SU-DHL-6 (cell line): Measurements from ENCODE around the gene EIF1AY.

Source experiments
- H2AFZ ChIP-seq: fragments of 200-600 bp; sonication (generic); 2 replicates; pipeline ENCODE4 v1.6.1; 2014; ENCODE audit warnings: low read depth, mild to moderate bottlenecking, moderate library complexity, mixed read lengths, antibody characterized with exemption, low read length; ENCODE audit not compliant: severe bottlenecking
- H3F3A ChIP-seq: fragments of 200-600 bp; shearing (Covaris generic); 2 replicates; pipeline ENCODE4 v1.6.0; 2016; ENCODE audit warnings: antibody characterized with exemption, mild to moderate bottlenecking; ENCODE audit not compliant: insufficient read depth
- H3K27ac ChIP-seq: fragments of 200-600 bp; sonication (generic); 2 replicates; pipeline ENCODE4 v1.5.1; 2016; ENCODE audit warnings: low read depth, mild to moderate bottlenecking, low read length, moderate library complexity, mixed read lengths
- H3K27me3 ChIP-seq: fragments of 200-600 bp; sonication (generic), shearing (Covaris generic); 2 replicates; pipeline ENCODE4 v1.6.0; 2014; ENCODE audit warnings: mild to moderate bottlenecking, low read length
- H3K36me3 ChIP-seq: fragments of 200-600 bp; sonication (generic); 2 replicates; pipeline ENCODE4 v1.6.1; 2014; ENCODE audit warnings: mild to moderate bottlenecking, low read length, mixed read lengths
- H3K4me2 ChIP-seq: fragments of 300-600, 200-600 bp; shearing (Covaris generic), sonication (generic); 2 replicates; pipeline ENCODE4 v1.6.0; 2014; ENCODE audit warnings: low read length, low read depth, mild to moderate bottlenecking; ENCODE audit not compliant: poor library complexity, severe bottlenecking
- H3K4me3 ChIP-seq: fragments of 200-600 bp; sonication (generic); 2 replicates; pipeline ENCODE4 v1.5.1; 2014; ENCODE audit warnings: antibody characterized with exemption, low read length, mild to moderate bottlenecking, mixed read lengths; ENCODE audit not compliant: insufficient read depth, poor library complexity, severe bottlenecking
- H3K79me2 ChIP-seq: fragments of 200-600 bp; sonication (generic); 2 replicates; pipeline ENCODE4 v1.6.1; 2014; ENCODE audit warnings: mild to moderate bottlenecking, low read length, moderate library complexity; ENCODE audit not compliant: insufficient read depth
- H3K9ac ChIP-seq: fragments of 200-600 bp; sonication (generic); 2 replicates; pipeline ENCODE4 v1.7.0; 2014; ENCODE audit warnings: mild to moderate bottlenecking, low read length
- H3K9me2 ChIP-seq: fragments of 200-600 bp; sonication (generic); replicated peaks from 2 replicates; pipeline ENCODE4 v1.6.1; 2014; ENCODE audit warnings: low read length; ENCODE audit not compliant: insufficient read depth
- H3K9me3 ChIP-seq: fragments of 200-600 bp; sonication (generic); 2 replicates; pipeline ENCODE4 v1.6.1; 2014; ENCODE audit warnings: low read length, mixed read lengths; ENCODE audit not compliant: insufficient read depth
- H4K20me1 ChIP-seq: fragments of 200-600 bp; sonication (generic); 2 replicates; pipeline ENCODE4 v1.6.1; 2014; ENCODE audit warnings: low read depth, mild to moderate bottlenecking, antibody characterized with exemption, low read length, moderate library complexity, mixed read lengths
- EZH2phosphoT487 ChIP-seq: fragments of 200-600 bp; sonication (generic), shearing (Covaris generic); conservative IDR thresholded peaks from 2 replicates; pipeline ENCODE4 v1.6.1; 2018; ENCODE audit warnings: mild to moderate bottlenecking, antibody characterized with exemption, low read length, moderate library complexity, mixed read lengths
- TF ChIP-seq, protein P1 (sequence below): fragments of 200-600 bp; sonication (generic); IDR thresholded peaks from one replicate; pipeline ENCODE4 v1.5.1; 2017; ENCODE audit warnings: antibody characterized with exemption, mild to moderate bottlenecking, low read length, moderate library complexity; ENCODE audit not compliant: insufficient read depth, poor library complexity, severe bottlenecking

Gene EIF1AY

DNA sequence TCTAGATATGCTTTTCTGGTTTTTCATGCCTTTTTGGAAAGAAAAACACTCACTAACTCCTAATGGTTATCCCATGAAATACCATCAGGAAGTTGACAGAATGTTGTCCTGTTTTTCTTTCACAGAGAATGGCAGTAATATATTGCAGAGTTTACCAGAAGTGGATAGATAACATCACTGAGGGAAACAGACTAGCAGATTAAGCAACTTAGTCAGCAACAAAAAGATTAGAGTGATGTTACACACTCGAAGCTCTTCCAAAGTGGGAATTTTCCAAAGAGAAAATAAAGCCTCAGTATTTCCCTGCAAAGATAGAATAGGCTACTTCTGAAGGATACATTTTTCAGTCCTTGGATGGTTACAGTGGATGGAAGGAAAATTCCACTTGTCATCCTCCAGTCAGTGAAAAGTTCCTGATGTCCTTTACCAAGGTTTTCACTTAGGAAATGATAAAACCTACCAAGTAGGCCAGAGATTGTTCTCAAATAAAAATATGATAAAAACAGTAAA, 31.1 kb upstream of the EIF1AY start:
- Histone ChIP-seq H3K9ac (no peak overlapping the region), H3K79me2 (no peaks in the 10 kb centered on the region), H3K4me2 (no peak overlapping the region), H4K20me1 (no peaks in the 10 kb centered on the region), H3K9me2 (no peaks in the 10 kb centered on the region), H2AFZ (no peak overlapping the region), H3K27me3 (no peaks in the 10 kb centered on the region), H3K27ac (no peak overlapping the region), H3K36me3 (no peaks in the 10 kb centered on the region), H3K4me3 (no peak overlapping the region), H3F3A (no peaks in the 10 kb centered on the region), H3K9me3 (no peaks in the 10 kb centered on the region)
- TF ChIP-seq, protein P1, sequence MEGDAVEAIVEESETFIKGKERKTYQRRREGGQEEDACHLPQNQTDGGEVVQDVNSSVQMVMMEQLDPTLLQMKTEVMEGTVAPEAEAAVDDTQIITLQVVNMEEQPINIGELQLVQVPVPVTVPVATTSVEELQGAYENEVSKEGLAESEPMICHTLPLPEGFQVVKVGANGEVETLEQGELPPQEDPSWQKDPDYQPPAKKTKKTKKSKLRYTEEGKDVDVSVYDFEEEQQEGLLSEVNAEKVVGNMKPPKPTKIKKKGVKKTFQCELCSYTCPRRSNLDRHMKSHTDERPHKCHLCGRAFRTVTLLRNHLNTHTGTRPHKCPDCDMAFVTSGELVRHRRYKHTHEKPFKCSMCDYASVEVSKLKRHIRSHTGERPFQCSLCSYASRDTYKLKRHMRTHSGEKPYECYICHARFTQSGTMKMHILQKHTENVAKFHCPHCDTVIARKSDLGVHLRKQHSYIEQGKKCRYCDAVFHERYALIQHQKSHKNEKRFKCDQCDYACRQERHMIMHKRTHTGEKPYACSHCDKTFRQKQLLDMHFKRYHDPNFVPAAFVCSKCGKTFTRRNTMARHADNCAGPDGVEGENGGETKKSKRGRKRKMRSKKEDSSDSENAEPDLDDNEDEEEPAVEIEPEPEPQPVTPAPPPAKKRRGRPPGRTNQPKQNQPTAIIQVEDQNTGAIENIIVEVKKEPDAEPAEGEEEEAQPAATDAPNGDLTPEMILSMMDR = no peak
- TF ChIP-seq EZH2phosphoT487 = no peak

DNA sequence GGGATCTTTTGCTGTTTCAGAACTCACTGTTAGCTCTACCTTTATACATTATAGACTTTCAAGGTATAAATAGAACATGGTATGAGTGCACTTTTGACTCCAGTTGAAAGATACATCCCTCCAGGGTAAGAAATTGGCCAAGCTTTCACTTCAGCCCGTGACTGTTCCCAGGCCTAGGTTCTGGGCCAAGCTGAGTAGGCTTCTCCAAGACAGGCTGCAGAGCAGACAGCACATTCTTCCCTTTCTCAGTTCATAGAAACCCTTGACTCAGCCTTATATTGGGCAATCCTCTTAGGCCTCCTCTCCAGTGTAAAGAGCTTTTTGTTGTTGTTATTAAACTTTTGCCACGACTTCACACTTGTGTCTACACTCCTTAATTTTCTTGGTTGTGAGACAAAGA, 29.5 kb upstream of the EIF1AY start:
- no peaks in the 10 kb centered on the region for H4K20me1 ChIP-seq
- H3K79me2 ChIP-seq = no peaks in the 10 kb centered on the region
- H2AFZ ChIP-seq = no peak overlapping the region
- no peaks in the 10 kb centered on the region for H3K27me3 ChIP-seq
- H3K36me3 ChIP-seq = no peaks in the 10 kb centered on the region
- H3K27ac ChIP-seq = no peak overlapping the region
- no peak overlapping the region for H3K9ac ChIP-seq
- no peak overlapping the region for H3K4me3 ChIP-seq
- no peak overlapping the region for H3K4me2 ChIP-seq
- no peaks in the 10 kb centered on the region for H3K9me3 ChIP-seq
- H3K9me2 ChIP-seq = no peaks in the 10 kb centered on the region
- TF ChIP-seq, protein P1 = no peak
- TF ChIP-seq EZH2phosphoT487 = no peak
- no peaks in the 10 kb centered on the region for H3F3A ChIP-seq

DNA sequence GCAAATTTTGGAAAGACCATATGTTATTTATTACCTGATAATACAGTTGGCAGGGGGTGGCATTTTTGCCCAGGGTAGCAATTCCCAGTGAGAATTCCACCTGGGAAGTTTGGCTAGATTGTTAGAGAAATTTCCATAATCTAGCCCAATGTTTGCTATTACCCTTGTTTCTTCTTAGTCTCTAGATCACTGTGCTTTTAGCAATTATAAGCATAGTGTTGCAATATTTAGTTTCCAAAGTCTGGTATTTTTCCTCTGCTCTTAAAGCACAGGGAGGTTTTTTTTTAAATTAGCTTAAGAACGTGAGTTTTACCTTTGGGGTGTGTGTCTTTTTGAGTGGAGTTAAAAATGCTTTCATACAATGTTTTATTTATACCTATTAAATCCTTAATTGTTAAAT, 26.3 kb upstream of the EIF1AY start:
- no peaks in the 10 kb centered on the region for H3K27me3 ChIP-seq
- no peaks in the 10 kb centered on the region for H3K9me2 ChIP-seq
- no peak overlapping the region for H3K4me2 ChIP-seq
- no peaks in the 10 kb centered on the region for H4K20me1 ChIP-seq
- H3K36me3 ChIP-seq = no peaks in the 10 kb centered on the region
- no peaks in the 10 kb centered on the region for H3K79me2 ChIP-seq
- no peaks in the 10 kb centered on the region for H3F3A ChIP-seq
- no peaks in the 10 kb centered on the region for H3K9me3 ChIP-seq
- H3K9ac ChIP-seq = no peak overlapping the region
- TF ChIP-seq, protein P1 = no peak
- H3K27ac ChIP-seq = no peak overlapping the region
- H2AFZ ChIP-seq = no peak overlapping the region
- H3K4me3 ChIP-seq = no peak overlapping the region
